ENCODE data around the gene ZNF92.

GRCh38 chr7:65409363-65409762 lies 35.7 kb downstream of the ZNF92 start:
- TF ChIP-seq CTCF (IDR thresholded peaks at IDR 0.05) (no peak), EP300 (IDR thresholded peaks at IDR 0.05) (no peak), POLR2AphosphoS5 (IDR thresholded peaks at IDR 0.05) (no peak)

Measured in upper lobe of left lung (tissue), 4 donors.